HG02678 (cell line): ENCODE data around the gene SLC7A14.
"Not testable (repeated sequence)": the region's sequence is repeated elsewhere in the genome, so short reads cannot be mapped to it uniquely, and the experiment has no call there.

Experiments used
- ATAC-seq: cut with Tn5 transposase; IDR thresholded peaks from one replicate; pipeline ENCODE4 v1.9.1; 2021; ENCODE audit warnings: mild to moderate bottlenecking, moderate library complexity; ENCODE audit not compliant: unreplicated experiment

SLC7A14 gene

GRCh38 chr3:170598091-170598502, 12.2 kb upstream of the SLC7A14 start:
- ATAC-seq: no peak

GRCh38 chr3:170594528-170594927, 8.7 kb upstream of the SLC7A14 start:
- ATAC-seq: no peak

DNA sequence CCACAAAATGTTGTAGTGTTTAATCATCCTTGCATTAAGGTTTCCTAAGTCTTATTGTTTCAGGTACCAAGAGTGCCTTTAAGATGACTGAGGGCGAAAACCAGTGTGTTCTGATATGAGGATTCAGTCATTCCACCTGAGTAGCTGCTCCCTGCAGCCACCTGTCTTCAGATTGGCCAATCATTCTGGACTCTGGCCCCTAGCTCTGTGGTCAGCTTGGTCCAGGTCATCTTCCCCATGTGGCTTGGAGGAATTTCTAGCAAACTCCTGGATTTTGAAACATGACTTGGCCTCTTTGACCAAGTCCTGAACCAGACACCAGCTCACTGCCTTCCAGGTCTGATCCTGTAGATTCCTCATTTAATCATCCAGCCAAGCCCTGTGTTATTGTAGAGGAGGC, 7.8 kb upstream of the SLC7A14 start:
- no peak for ATAC-seq

DNA sequence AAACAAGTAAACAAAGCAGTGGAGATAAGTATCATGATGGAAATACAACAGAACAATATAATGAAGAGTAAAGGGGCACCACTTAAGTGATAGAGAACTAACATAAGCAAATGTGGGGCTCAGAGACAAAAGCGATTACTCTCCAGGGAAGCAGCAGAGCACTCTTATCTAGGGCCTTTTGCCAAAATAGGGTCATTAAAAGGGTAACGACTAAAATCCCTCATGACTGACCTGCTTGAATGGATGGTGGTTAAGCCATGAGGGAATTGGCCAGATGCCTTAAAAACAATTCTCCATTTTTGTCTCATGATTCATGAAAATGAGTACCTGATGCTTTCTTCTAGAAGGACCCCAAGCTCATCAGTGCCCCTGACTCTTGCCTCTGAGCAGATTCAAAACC, 3.2 kb upstream of the SLC7A14 start:
- no peak for ATAC-seq

DNA sequence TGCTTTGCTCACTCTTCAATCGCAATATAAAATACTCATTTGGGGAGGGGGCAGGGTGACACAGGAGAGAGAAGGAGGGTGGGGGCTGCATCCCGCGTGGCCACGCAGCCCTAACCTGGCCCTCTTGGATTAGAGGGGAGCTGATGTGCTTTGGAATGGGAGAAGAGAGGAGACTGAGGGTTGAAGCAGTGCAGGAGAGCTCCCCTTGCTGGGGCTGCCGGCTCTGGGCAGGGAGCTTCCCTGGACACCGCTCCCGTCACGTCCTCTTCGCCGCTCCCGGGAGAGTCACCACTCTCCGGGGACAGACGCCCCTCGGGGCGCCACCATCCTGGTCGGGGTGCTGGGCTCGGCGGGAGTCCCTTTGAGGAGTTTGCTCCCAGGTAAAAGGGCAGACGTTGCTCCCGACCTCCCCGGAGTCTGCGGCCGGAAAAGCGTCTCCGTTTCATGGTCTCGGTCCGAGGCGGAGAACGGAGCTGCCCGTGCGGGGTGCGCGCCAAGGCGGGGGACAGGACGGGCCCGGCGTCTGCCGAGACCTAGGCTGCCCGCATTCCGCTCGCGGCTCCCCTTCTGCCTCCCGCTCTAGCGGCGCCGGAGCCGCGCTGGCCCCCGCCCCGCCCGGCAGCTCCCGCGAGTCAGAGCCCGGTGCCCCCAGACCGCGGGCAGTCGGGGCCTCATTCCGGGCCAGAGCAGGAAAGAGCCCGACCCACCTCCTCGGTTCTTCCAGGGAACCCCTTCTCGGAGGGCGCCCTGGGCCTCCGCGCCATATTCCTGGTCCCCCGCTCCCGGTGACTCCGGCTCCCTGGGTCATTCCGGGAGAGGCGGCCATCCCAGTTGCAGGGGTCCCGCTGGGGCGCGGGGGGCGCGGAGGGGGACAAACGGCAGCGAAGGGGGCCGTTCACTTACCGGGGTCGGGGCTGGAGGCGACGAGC, 603 bp downstream of the SLC7A14 start:
- ATAC-seq: no peak

- ATAC-seq: no peak
These were observed 1.3 kb downstream of the SLC7A14 start for GRCh38 chr3:170584585-170585007.

GRCh38 chr3:170579646-170580045, 6.2 kb downstream of the SLC7A14 start:
- no peak for ATAC-seq

DNA sequence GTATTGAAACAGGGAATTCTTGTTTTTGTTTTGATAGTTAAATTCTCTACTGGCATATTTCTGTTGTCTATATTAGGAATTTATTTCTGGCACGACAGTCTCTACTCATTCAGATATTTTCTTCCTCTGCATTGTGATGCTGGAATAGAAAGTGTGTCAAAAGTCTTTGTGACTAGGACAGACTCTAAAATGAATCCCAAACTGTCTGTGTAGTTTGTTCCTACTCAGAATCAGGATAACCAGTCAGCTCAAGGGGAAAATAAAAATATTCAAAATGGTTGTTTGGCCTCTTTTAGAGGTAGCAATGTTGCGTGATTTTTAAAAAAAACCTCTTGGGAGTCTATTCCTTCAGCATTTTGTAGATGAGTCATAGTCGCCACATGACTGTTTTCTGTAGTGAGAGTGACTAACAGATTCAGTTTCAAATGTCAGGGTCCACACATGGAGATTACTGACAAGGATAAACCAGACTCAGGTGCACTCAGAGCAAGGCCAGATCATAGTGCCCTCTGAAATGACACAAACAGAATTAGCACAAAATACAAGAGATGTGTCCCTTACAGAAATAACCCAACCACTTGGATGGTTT, 13.1 kb downstream of the SLC7A14 start:
- peak; percentile 99 for ATAC-seq

DNA sequence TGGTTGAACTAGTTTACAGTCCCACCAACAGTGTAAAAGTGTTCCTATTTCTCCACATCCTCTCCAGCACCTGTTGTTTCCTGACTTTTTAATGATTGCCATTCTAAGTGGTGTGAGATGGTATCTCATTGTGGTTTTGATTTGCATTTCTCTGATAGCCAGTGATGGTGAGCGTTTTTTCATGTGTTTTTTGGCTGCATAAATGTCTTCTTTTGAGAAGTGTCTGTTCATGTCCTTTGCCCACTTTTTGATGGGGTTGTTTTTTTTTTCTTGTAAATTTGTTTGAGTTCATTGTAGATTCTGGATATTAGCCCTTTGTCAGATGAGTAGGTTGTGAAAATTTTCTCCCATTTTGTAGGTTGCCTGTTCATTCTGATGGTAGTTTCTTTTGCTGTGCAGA, 18.3 kb downstream of the SLC7A14 start:
- not testable (repeated sequence) for ATAC-seq

DNA sequence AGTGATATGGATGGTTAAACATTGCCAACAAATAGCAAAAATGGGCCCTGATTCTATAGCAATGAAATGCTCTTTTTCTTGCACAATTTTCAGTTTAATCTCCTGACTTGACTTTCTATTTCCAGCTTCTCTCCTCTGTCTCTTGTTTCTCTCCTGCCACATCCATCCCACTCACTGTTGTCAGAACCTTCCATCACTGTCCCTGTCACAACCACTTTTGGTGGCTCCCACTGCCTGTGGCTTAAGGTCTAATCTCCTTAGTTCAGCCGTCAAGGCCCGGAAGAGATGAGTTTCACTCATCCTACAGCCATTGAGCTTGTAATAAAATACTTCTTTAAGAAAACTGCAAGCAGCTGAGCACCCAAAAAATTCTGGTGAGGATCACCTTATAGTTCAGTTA, 19.5 kb downstream of the SLC7A14 start:
- no peak for ATAC-seq

GRCh38 chr3:170565495-170565894, 20.4 kb downstream of the SLC7A14 start:
- ATAC-seq: no peak

GRCh38 chr3:170564664-170565063, 21.2 kb downstream of the SLC7A14 start:
- no peak for ATAC-seq

- peak; percentile 88 for ATAC-seq
These were observed 22.0 kb downstream of the SLC7A14 start for GRCh38 chr3:170563712-170564423.

GRCh38 chr3:170562080-170562479, 23.8 kb downstream of the SLC7A14 start:
- ATAC-seq: no peak

- ATAC-seq: no peak
These were observed 25.0 kb downstream of the SLC7A14 start for GRCh38 chr3:170560717-170561382.

DNA sequence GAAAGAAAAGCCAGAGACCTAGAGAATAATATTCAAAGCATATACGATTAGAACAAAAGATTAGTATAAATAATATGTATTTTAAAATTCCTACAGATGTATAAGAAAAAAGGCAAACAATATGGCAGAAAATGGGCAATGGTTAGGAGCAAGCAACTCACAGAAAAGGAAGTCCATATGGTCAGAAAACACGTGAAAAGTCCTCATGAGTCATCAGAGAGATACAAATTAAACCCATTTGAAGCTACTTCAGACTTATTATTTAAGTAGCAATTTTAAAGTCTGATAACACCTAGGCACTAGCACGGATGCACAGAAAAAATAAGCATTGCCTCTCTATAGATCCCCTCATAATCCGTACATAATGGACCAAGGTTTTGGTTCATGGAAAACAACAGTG, 25.6 kb downstream of the SLC7A14 start:
- no peak for ATAC-seq

GRCh38 chr3:170558427-170558826, 27.4 kb downstream of the SLC7A14 start:
- ATAC-seq: no peak

DNA sequence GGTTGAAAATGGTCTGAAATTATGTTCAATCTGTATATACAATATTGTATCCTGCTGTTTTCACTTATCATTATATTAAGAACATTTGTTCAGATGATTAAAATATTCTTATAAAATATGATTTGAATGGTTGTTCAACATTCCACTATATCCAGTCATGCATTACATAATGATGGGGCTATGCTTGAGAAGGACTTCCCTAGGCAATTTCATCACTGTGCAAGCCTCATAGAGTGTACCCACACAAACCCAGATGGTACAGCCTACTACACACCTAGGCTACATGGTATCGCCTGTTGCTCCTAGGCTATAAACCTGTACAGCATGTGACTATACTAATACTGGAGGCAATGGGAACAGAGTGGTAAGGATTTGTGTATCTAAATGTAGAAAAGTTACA, 30.5 kb downstream of the SLC7A14 start:
- no peak for ATAC-seq

DNA sequence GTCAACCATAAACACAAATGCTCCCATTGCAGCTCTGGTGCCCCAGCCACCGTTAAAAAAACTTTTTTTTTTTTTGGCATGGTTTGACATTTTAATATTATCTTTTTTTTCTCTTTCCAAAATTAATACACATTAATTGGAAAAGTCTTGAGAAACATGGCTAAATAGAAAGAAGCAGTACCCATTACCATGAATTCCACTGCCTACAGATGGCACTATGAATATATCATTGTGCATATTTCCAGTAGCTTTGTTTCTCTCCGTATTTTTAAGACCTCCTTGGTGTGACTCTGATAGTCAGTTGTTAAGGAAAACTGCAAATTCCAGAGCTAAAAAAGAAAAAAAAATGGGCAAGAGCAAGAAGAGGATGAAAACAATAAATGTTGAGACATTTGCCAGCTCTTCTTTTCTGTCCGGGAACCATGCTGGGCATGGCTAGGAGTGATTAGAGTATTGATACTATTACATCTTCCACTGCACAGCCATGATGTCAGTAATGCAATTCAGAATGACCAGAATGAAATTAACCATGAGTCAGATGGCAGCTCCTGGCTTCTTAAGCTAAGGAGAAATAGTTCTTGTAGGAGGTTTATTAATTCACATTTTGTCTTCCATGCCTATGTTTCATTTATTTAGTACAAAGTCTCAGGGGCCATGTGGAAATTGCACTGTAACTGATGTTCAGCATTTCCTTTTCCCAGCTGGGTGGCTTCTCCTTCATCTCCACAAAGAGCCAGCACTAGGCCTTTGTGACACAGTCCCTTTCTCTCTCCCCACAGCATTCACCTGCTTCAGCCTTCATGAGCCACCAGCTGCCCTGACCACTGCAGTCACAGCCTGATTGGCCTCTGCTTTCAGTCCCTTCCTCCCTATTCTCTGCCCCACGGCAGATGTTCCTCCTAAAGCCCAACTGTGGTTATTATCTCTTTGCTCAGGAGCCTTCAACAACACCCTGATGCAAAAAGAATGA, 31.8 kb downstream of the SLC7A14 start:
- no peak for ATAC-seq

DNA sequence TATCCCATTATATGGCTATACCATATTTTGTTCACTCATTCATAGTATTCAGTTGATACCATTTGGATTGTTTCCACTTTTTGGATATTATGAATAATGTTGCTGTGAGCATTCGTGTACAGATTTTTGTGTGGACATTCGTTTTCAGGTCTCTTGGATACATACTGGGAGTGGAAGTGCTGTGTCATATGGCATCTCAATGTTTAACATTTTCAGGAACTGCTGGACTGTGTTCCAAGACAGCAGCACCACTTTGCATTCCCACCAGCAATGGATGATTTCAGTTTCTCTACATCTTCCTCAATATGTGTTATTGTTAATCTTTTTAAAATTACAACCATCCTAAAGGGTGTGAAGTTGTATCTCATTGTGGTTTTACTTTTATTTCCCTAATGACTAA, 34.6 kb downstream of the SLC7A14 start:
- ATAC-seq: no peak
